Peyer's patch (tissue), 4 donors: ENCODE data around the gene PKP4.

Experiments
- CTCF ChIP-seq, 6 experiments: fragments of 450-650 bp in 4 of 6; fragments of 200-600 bp in 2 of 6; sonication (generic) in 1 of 6; IDR thresholded peaks; one replicate each; pipeline ENCODE4 v1.5.1; 2017 to 2019; ENCODE audit warnings: antibody characterized with exemption in 6 of 6, mild to moderate bottlenecking in 3 of 6, moderate library complexity in 1 of 6
- POLR2A ChIP-seq, 2 donors: fragments of 450-650 bp; IDR thresholded peaks; one replicate each; pipeline ENCODE4 v1.5.1; 2017; ENCODE audit warnings: antibody characterized with exemption in 2 of 2, mild to moderate bottlenecking in 2 of 2, moderate library complexity in 2 of 2

GRCh38 chr2:158519481-158519880 is 62.7 kb downstream of the PKP4 start:
- no peak for TF ChIP-seq CTCF (IDR thresholded peaks at IDR 0.05)
- TF ChIP-seq POLR2A (IDR thresholded peaks at IDR 0.05): no peak
